Smooth muscle cell (in vitro differentiated cells): ENCODE results near the gene NDUFA7. TPM values are rescaled to one million over a fixed set of nuclear protein-coding genes. Genes with fewer than 3 reads are reported as not detected.

Experiments used
- DNase-seq: peaks from one replicate; lab custom pipeline; 2025; ENCODE audit not compliant: unreplicated experiment; lab: John Stamatoyannopoulos, UW
- H2AFZ ChIP-seq: fragments of 200-600 bp; sonication (generic); 2 replicates; pipeline ENCODE4 v1.6.0; 2016; ENCODE audit warnings: antibody characterized with exemption, low read depth, mild to moderate bottlenecking
- H3F3A ChIP-seq: fragments of 200-600 bp; sonication (generic); 2 replicates; pipeline ENCODE4 v1.6.0; 2017; ENCODE audit warnings: antibody characterized with exemption, low read depth
- H3K27ac ChIP-seq: fragments of 200-600 bp; sonication (generic); 2 replicates; pipeline ENCODE4 v1.5.1; 2016; ENCODE audit warnings: low read depth, mild to moderate bottlenecking
- H3K27me3 ChIP-seq: fragments of 200-600 bp; sonication (generic); 2 replicates; pipeline ENCODE4 v1.6.1; 2016; ENCODE audit warnings: low read depth, mild to moderate bottlenecking
- H3K36me3 ChIP-seq: fragments of 200-600 bp; sonication (generic); 2 replicates; pipeline ENCODE4 v1.5.1; 2016; ENCODE audit warnings: low read depth
- H3K4me1 ChIP-seq: fragments of 200-600 bp; sonication (generic); 2 replicates; pipeline ENCODE4 v1.5.1; 2016; ENCODE audit warnings: low read depth
- H3K4me2 ChIP-seq: fragments of 200-600 bp; sonication (generic); 2 replicates; pipeline ENCODE4 v1.6.0; 2016; ENCODE audit warnings: mild to moderate bottlenecking
- H3K4me3 ChIP-seq: fragments of 200-600 bp; sonication (generic); 2 replicates; pipeline ENCODE4 v1.5.1; 2016; ENCODE audit warnings: mild to moderate bottlenecking
- H3K79me2 ChIP-seq: fragments of 200-600 bp; sonication (generic); 2 replicates; pipeline ENCODE4 v1.6.0; 2016; ENCODE audit warnings: low read depth, mild to moderate bottlenecking
- H3K9ac ChIP-seq: fragments of 200-600 bp; sonication (generic); 2 replicates; pipeline ENCODE4 v1.6.0; 2016; ENCODE audit warnings: low read depth
- H3K9me3 ChIP-seq: fragments of 200-600 bp; sonication (generic); replicated peaks from 2 replicates; pipeline ENCODE4 v1.5.1; 2016; ENCODE audit warnings: low read depth
- H4K20me1 ChIP-seq: fragments of 200-600 bp; sonication (generic); 2 replicates; pipeline ENCODE4 v1.6.0; 2016; ENCODE audit warnings: low read depth
- CTCF ChIP-seq: fragments of 200-600 bp; sonication (generic); IDR thresholded peaks from 2 replicates; pipeline ENCODE4 v1.5.1; 2017; ENCODE audit warnings: borderline replicate concordance, mild to moderate bottlenecking, antibody characterized with exemption; ENCODE audit not compliant: insufficient read depth, poor library complexity, severe bottlenecking
- WGBS: methylation state at CpG from one replicate; pipeline ENCODE4 v1.1.7; 2016; ENCODE audit warnings: low lambda C conversion rate; 5-methylcytosine and 5-hydroxymethylcytosine counted together
- polyA plus RNA-seq: library from polyadenylated mRNA; unstranded; fragments of >200 nt; fragmentation: Nextera tagmentation; extraction: Ambion mirVana; gene quantifications from 2 replicates; pipeline ENCODE4 v1.2.1, GENCODE V29; 2016
- total RNA-seq: library from RNA; depleted of rRNA; stranded (reverse); fragments of >200 nt; gene quantifications from 2 replicates; pipeline ENCODE4 v1.2.3, GENCODE V29; 2014

NDUFA7 gene
- total and polyA plus RNA-seq, 2 experiments from 2014 or later: 17.3 to 80.4 TPM

GRCh38 chr19:8340341-8341096, 19.3 kb upstream of the NDUFA7 start:
- Histone ChIP-seq H2AFZ (no peak overlapping the region), H3F3A (no peaks in the 10 kb centered on the region), H3K79me2 (no peaks in the 10 kb centered on the region), H3K4me1 (peaks cover 4% of the 10 kb centered on the region), H4K20me1 (no peaks in the 10 kb centered on the region), H3K36me3 (no peaks in the 10 kb centered on the region), H3K9me3 (no peaks in the 10 kb centered on the region), H3K4me3 (no peak overlapping the region), H3K27ac (no peak overlapping the region), H3K4me2 (no peak overlapping the region), H3K27me3 (peaks cover 14% of the 10 kb centered on the region), H3K9ac (no peak overlapping the region)
- 63% methylated on average over 15 of the region's 15 CpGs for WGBS
- DNase-seq: no peak
- TF ChIP-seq CTCF: no peak

DNA sequence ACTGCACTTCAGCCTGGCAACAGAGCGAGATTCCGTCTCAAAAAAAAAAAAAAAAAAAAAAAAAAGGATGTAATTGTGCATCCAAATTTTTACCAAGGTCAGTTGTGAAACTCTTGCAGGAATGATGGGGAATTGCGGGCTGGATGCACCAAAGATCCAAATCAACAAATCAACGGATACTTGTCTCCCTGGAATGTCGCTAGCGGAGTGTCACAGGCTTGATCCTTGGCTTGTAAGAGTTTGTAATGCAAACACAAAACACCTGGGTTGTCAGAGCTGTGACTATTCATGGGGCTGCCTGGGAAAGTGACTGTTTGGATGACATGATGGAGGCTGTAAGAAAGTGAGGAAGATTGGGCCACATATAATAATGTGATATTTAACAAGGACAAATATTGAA, 17.7 kb upstream of the NDUFA7 start:
- Histone ChIP-seq H3K4me3 (no peak overlapping the region), H3K9me3 (no peaks in the 10 kb centered on the region), H4K20me1 (no peaks in the 10 kb centered on the region), H3K36me3 (no peaks in the 10 kb centered on the region), H3K27me3 (peaks cover 27% of the 10 kb centered on the region), H3F3A (no peaks in the 10 kb centered on the region), H3K79me2 (no peaks in the 10 kb centered on the region), H2AFZ (no peak overlapping the region), H3K4me2 (no peak overlapping the region), H3K9ac (no peak overlapping the region), H3K4me1 (peaks cover 4% of the 10 kb centered on the region), H3K27ac (no peak overlapping the region)
- TF ChIP-seq CTCF: no peak
- WGBS: 70% methylated on average over 6 of the region's 6 CpGs
- no peak for DNase-seq

GRCh38 chr19:8337728-8338127, 16.6 kb upstream of the NDUFA7 start:
- Histone ChIP-seq H3F3A (no peaks in the 10 kb centered on the region), H3K9me3 (no peaks in the 10 kb centered on the region), H3K4me1 (peaks cover 2% of the 10 kb centered on the region), H3K9ac (no peak overlapping the region), H3K79me2 (no peaks in the 10 kb centered on the region), H3K27me3 (peaks cover 37% of the 10 kb centered on the region), H3K36me3 (no peaks in the 10 kb centered on the region), H3K4me3 (no peak overlapping the region), H3K27ac (no peak overlapping the region), H2AFZ (no peak overlapping the region), H4K20me1 (no peaks in the 10 kb centered on the region), H3K4me2 (no peak overlapping the region)
- 89% methylated on average over 7 of the region's 7 CpGs for WGBS
- no peak for DNase-seq
- TF ChIP-seq CTCF: no peak

DNA sequence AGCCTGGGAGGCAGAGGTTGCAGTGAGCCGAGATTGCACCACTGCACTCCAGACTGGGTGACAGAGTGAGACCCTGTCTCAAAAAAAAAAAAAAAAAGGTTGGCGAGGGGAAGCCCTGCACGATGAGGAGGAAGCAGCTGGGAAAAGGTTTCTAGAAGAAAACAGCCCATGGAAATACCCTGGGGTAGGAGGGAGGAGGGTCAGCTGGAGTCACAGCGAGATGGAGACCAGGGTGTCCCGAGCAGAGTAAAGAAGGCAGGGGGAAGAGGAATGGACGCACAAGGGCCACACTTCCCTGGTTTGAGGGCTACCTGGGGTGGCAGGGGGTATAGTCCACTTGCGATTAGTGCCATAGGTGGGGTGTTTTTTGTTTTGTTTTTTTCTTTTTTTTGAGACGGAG, 15.5 kb upstream of the NDUFA7 start:
- DNase-seq: no peak
- H3K4me2 ChIP-seq: no peak overlapping the region
- no peaks in the 10 kb centered on the region for H3K36me3 ChIP-seq
- no peak for TF ChIP-seq CTCF
- no peak overlapping the region for H3K4me3 ChIP-seq
- no peaks in the 10 kb centered on the region for H3K4me1 ChIP-seq
- WGBS: 85% methylated on average over 8 of the region's 8 CpGs
- H4K20me1 ChIP-seq: no peaks in the 10 kb centered on the region
- H3K27ac ChIP-seq: no peak overlapping the region
- H3F3A ChIP-seq: no peaks in the 10 kb centered on the region
- H3K79me2 ChIP-seq: no peaks in the 10 kb centered on the region
- H3K9me3 ChIP-seq: no peaks in the 10 kb centered on the region
- peaks cover 42% of the 10 kb centered on the region for H3K27me3 ChIP-seq
- no peak overlapping the region for H3K9ac ChIP-seq
- H2AFZ ChIP-seq: no peak overlapping the region
